Thyroid gland (tissue), 4 donors: ENCODE measurements around the gene COL7A1.

Experiments
- POLR2A ChIP-seq, 2 donors: fragments of 450-650 bp; IDR thresholded peaks; one replicate each; pipeline ENCODE4 v1.6.1; 2017; ENCODE audit warnings: antibody characterized with exemption in 2 of 2, mild to moderate bottlenecking in 2 of 2, moderate library complexity in 1 of 2
- TF ChIP-seq, protein P1 (sequence below), 6 experiments: fragments of 200-600 bp in 3 of 6; fragments of 450-650 bp in 3 of 6; sonication (generic) in 3 of 6; IDR thresholded peaks; one replicate each; pipeline ENCODE4 v1.5.1; 2016 to 2019; ENCODE audit warnings: antibody characterized with exemption in 6 of 6, mild to moderate bottlenecking in 2 of 6, inconsistent platforms in 1 of 6, moderate library complexity in 1 of 6

DNA sequence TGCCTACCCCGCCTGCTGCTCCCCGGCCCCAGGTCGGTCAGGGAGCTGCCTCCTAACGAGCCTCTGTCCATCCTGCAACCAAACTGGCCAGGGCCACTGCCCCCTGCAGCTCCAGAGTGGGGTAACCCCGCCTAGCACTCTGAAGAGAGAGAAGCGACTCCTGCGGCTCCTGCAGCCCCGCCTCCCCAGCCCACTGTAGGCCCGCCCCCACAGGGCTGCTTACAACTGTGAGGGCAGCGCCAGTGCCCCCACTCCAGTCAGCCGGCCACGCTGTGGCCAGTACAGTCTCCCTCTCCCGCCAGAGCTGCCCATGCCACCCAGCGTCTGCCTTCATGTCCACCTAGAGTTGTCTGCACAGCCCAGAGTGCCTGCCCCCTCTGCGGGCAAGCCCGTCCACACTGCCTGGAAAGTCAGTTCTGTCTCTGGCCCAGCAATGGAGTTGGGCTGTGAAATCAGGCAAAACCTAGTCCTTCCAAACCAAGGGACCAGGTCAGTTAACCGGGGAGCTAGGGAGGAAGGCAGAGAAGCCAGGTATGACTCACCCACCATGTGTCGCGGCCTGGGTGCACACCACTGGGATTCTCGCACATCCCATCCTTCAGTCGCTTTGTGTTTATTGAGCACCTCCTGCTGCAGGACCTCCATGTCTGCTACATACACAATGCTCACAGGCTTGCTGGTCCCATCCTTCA is 33.9 kb downstream of the COL7A1 start:
- TF ChIP-seq, protein P1, sequence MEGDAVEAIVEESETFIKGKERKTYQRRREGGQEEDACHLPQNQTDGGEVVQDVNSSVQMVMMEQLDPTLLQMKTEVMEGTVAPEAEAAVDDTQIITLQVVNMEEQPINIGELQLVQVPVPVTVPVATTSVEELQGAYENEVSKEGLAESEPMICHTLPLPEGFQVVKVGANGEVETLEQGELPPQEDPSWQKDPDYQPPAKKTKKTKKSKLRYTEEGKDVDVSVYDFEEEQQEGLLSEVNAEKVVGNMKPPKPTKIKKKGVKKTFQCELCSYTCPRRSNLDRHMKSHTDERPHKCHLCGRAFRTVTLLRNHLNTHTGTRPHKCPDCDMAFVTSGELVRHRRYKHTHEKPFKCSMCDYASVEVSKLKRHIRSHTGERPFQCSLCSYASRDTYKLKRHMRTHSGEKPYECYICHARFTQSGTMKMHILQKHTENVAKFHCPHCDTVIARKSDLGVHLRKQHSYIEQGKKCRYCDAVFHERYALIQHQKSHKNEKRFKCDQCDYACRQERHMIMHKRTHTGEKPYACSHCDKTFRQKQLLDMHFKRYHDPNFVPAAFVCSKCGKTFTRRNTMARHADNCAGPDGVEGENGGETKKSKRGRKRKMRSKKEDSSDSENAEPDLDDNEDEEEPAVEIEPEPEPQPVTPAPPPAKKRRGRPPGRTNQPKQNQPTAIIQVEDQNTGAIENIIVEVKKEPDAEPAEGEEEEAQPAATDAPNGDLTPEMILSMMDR (IDR thresholded peaks at IDR 0.05), result peak in 1 of 6 experiments; percentile 23
- TF ChIP-seq POLR2A (IDR thresholded peaks at IDR 0.05), result no peak
